WERI-Rb-1 (cell line): ENCODE measurements around the gene PRICKLE1.

ENCODE experiments used
- DNase-seq: peaks from one replicate; pipeline ENCODE4 v3.0.0-alpha.2; 2020
- H3K27ac ChIP-seq: fragments of 250-450 bp; sonication (Bioruptor Pico); 2 replicates; pipeline ENCODE4 v1.5.1; 2020; ENCODE audit warnings: mild to moderate bottlenecking, moderate library complexity
- H3K27me3 ChIP-seq: fragments of 250-450 bp; sonication (Bioruptor Pico); 2 replicates; pipeline ENCODE4 v1.5.1; 2021; ENCODE audit warnings: mild to moderate bottlenecking, low read depth, moderate library complexity; ENCODE audit not compliant: insufficient read depth, severe bottlenecking
- H3K36me3 ChIP-seq: fragments of 250-450 bp; sonication (Bioruptor Pico); 2 replicates; pipeline ENCODE4 v1.5.1; 2020; ENCODE audit warnings: mild to moderate bottlenecking, moderate library complexity
- H3K4me3 ChIP-seq: 2 replicates; pipeline ENCODE4 v1.5.1; 2011; ENCODE audit warnings: low read depth, mild to moderate bottlenecking, control low read depth, low read length
- H3K9me3 ChIP-seq: fragments of 250-450 bp; sonication (Bioruptor Pico); 2 replicates; pipeline ENCODE4 v1.5.1; 2021; ENCODE audit warnings: mild to moderate bottlenecking, moderate library complexity; ENCODE audit not compliant: severe bottlenecking
- CTCF ChIP-seq: IDR thresholded peaks from 2 replicates; pipeline ENCODE4 v1.5.1; 2011; ENCODE audit warnings: low read depth, mild to moderate bottlenecking, control low read depth, inconsistent platforms, low read length

The PRICKLE1 gene

GRCh38 chr12:42584651-42585111 is 4.9 kb downstream of the PRICKLE1 start:
- H3K9me3 ChIP-seq: no peaks in the 10 kb centered on the region
- H3K4me3 ChIP-seq: no peak overlapping the region
- TF ChIP-seq CTCF: no peak
- H3K27ac ChIP-seq: no peak overlapping the region
- H3K27me3 ChIP-seq: peaks cover 8% of the 10 kb centered on the region
- no peaks in the 10 kb centered on the region for H3K36me3 ChIP-seq
- DNase-seq: no peak

GRCh38 chr12:42583016-42583415 is 6.5 kb downstream of the PRICKLE1 start:
- H3K27ac ChIP-seq: no peak overlapping the region
- TF ChIP-seq CTCF: no peak
- H3K9me3 ChIP-seq: no peaks in the 10 kb centered on the region
- H3K27me3 ChIP-seq: peaks cover 2% of the 10 kb centered on the region
- H3K4me3 ChIP-seq: no peak overlapping the region
- no peaks in the 10 kb centered on the region for H3K36me3 ChIP-seq
- no peak for DNase-seq

- Histone ChIP-seq H3K27me3 (no peaks in the 10 kb centered on the region), H3K27ac (no peak overlapping the region), H3K36me3 (no peaks in the 10 kb centered on the region), H3K9me3 (no peaks in the 10 kb centered on the region), H3K4me3 (no peak overlapping the region)
- TF ChIP-seq CTCF: no peak
- DNase-seq: no peak
Measured at GRCh38 chr12:42582498-42582897, 7.0 kb downstream of the PRICKLE1 start.

GRCh38 chr12:42582050-42582449 is 7.5 kb downstream of the PRICKLE1 start:
- Histone ChIP-seq H3K27me3 (no peaks in the 10 kb centered on the region), H3K4me3 (no peak overlapping the region), H3K9me3 (no peaks in the 10 kb centered on the region), H3K27ac (no peak overlapping the region), H3K36me3 (no peaks in the 10 kb centered on the region)
- no peak for DNase-seq
- TF ChIP-seq CTCF: no peak

GRCh38 chr12:42576374-42576773 is 13.2 kb downstream of the PRICKLE1 start:
- no peaks in the 10 kb centered on the region for H3K9me3 ChIP-seq
- no peaks in the 10 kb centered on the region for H3K27me3 ChIP-seq
- DNase-seq: no peak
- H3K36me3 ChIP-seq: no peaks in the 10 kb centered on the region
- H3K27ac ChIP-seq: no peak overlapping the region
- TF ChIP-seq CTCF: no peak
- H3K4me3 ChIP-seq: no peak overlapping the region

- no peak overlapping the region for H3K27ac ChIP-seq
- no peak overlapping the region for H3K4me3 ChIP-seq
- H3K27me3 ChIP-seq: no peaks in the 10 kb centered on the region
- DNase-seq: no peak
- no peaks in the 10 kb centered on the region for H3K9me3 ChIP-seq
- no peak for TF ChIP-seq CTCF
- no peaks in the 10 kb centered on the region for H3K36me3 ChIP-seq
Measured at GRCh38 chr12:42575717-42576116, 13.8 kb downstream of the PRICKLE1 start.
